GM21447 (cell line): ENCODE measurements around the gene NCOA1.

Experiments
- ATAC-seq: cut with Tn5 transposase; IDR thresholded peaks from one replicate; pipeline ENCODE4 v1.9.1; 2021; ENCODE audit not compliant: unreplicated experiment

NCOA1 gene

DNA sequence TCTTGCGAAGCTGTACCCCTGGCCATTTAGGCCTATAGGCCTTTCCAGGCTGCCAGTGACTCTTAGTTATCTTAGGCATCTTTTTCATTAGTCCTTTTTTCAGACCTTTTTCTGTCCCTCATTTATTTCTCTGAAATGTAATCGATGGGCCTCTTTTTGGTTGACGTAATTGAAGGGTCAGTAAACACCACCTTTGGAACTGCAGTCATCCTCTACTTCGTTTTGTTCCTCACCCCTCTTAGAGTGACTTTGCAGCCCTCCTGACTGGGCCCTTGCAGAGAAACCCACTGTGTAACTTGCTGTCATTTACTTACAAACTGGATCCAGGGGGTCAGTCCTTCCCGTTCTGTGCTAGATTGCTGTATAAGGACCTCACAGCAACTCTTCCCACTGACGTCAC lies 325.4 kb downstream of the NCOA1 start:
- no peak for ATAC-seq

DNA sequence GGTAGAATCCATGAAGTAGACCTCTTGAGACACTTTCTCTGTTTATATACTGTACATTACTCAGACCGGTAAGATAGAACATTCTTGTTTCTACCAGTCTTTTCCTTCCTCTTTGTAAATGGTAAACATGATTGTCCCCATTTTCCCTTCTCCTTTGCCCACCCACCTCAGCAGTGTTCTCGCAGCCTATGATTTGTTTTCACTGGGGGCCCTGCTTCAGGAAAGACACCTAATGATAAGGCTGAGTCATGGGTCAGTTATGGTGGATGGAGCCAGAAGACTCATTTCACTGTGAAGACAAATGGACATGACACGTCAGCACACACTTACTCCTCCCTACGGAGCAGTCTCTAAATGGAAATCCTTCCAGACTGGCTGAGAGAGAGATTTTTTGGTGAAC lies 325.8 kb downstream of the NCOA1 start:
- ATAC-seq, result no peak

DNA sequence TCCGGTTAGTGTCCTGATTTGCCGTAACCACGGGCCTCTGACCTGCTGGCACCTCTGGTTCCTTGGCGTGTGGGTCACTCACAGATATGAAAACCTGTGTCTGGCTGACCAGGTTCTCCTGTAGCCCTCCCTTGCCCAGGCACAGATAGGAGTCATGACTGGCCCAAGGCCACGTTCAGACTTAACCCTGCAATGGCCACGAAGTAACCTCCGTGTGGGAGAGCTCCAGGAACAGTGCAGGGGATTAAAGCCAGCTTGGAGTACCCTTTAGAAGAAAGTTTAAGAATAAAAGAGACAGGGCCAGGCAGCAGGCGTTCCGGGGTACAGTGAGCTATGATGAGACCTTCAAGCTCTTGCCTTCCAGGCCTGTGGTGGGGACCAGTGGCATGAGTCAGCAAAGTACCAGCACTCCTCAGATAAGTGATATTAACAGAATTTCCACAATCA lies 327.7 kb downstream of the NCOA1 start:
- no peak for ATAC-seq

GRCh38 chr2:24819442-24820174 lies 328.6 kb downstream of the NCOA1 start:
- no peak for ATAC-seq

- ATAC-seq, result no peak
Measured at GRCh38 chr2:24820175-24820513, 329.1 kb downstream of the NCOA1 start.
